HCT116 (cell line): ENCODE results near the gene ZNF324B.

ENCODE experiments used
- JUND ChIP-seq: IDR thresholded peaks from 2 replicates; pipeline ENCODE4 v1.6.1; 2012
- POLR2A ChIP-seq: IDR thresholded peaks from 2 replicates; pipeline ENCODE4 v1.7.0; 2011; ENCODE audit warnings: borderline replicate concordance; ENCODE audit not compliant: insufficient read depth, insufficient read length; ENCODE audit errors: extremely low read depth
- POLR2AphosphoS5 ChIP-seq: IDR thresholded peaks from 2 replicates; pipeline ENCODE4 v1.6.1; 2011; ENCODE audit warnings: mild to moderate bottlenecking, low read depth, low read length, moderate library complexity
- SP1 ChIP-seq: IDR thresholded peaks from 2 replicates; pipeline ENCODE4 v1.6.1; 2012; ENCODE audit warnings: low read depth
- ZFX ChIP-seq: fragments of 450-650 bp; IDR thresholded peaks from 2 replicates; pipeline ENCODE4 v1.6.1; 2017
- TF ChIP-seq, protein P1 (sequence below), 3 experiments: fragments of 200-600 bp in 1 of 3; sonication (generic) in 1 of 3; IDR thresholded peaks in 2 of 3; conservative IDR thresholded peaks in 1 of 3; 2 replicates each; pipeline ENCODE4 v1.5.1; 2012 to 2017; ENCODE audit warnings: low read depth in 2 of 3, low read length in 2 of 3, antibody characterized with exemption in 1 of 3, borderline replicate concordance in 1 of 3, control low read depth in 1 of 3, mild to moderate bottlenecking in 1 of 3, mixed read lengths in 1 of 3, mixed run types in 1 of 3, moderate library complexity in 1 of 3; ENCODE audit not compliant: insufficient read depth in 1 of 3
- TF ChIP-seq, protein P2 (sequence below): IDR thresholded peaks from 2 replicates; pipeline ENCODE4 v1.6.1; 2012
- TF ChIP-seq, protein P3 (sequence below): IDR thresholded peaks from 2 replicates; pipeline ENCODE4 v1.6.1; 2012; ENCODE audit warnings: low read depth

DNA sequence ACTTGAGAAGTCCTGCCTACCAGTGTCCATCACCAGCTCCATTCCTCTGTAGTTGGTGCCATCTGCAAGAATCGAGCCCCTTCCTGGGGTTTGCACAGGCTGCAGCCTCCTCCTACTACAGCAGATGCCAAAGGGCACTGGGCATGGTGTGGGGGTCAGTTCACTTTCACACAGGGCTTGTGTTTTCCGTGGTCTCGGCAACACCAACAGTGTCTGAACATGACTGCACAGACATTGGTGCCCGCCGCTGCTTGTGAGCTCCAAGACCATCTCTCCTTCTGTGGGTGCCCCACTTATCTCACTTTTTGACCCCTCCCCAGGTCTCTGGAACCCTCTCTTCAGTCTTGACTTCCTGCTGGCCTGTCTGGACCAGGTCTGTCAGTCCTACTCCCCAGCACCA, 40.0 kb downstream of the ZNF324B start:
- TF ChIP-seq POLR2A (no peak), SP1 (no peak), POLR2AphosphoS5 (no peak), JUND (no peak), ZFX (no peak)
- TF ChIP-seq, protein P1, sequence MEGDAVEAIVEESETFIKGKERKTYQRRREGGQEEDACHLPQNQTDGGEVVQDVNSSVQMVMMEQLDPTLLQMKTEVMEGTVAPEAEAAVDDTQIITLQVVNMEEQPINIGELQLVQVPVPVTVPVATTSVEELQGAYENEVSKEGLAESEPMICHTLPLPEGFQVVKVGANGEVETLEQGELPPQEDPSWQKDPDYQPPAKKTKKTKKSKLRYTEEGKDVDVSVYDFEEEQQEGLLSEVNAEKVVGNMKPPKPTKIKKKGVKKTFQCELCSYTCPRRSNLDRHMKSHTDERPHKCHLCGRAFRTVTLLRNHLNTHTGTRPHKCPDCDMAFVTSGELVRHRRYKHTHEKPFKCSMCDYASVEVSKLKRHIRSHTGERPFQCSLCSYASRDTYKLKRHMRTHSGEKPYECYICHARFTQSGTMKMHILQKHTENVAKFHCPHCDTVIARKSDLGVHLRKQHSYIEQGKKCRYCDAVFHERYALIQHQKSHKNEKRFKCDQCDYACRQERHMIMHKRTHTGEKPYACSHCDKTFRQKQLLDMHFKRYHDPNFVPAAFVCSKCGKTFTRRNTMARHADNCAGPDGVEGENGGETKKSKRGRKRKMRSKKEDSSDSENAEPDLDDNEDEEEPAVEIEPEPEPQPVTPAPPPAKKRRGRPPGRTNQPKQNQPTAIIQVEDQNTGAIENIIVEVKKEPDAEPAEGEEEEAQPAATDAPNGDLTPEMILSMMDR (IDR thresholded peaks at IDR 0.05 in 2 of 3, conservative IDR thresholded peaks at IDR 0.05 in 1 of 3; ENCODE audit: borderline replicate concordance in 1 of 3, insufficient read depth in 1 of 3, low read depth in 2 of 3, low read length in 2 of 3): no peak
- TF ChIP-seq, protein P2, sequence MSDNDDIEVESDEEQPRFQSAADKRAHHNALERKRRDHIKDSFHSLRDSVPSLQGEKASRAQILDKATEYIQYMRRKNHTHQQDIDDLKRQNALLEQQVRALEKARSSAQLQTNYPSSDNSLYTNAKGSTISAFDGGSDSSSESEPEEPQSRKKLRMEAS: no peak
- TF ChIP-seq, protein P3, sequence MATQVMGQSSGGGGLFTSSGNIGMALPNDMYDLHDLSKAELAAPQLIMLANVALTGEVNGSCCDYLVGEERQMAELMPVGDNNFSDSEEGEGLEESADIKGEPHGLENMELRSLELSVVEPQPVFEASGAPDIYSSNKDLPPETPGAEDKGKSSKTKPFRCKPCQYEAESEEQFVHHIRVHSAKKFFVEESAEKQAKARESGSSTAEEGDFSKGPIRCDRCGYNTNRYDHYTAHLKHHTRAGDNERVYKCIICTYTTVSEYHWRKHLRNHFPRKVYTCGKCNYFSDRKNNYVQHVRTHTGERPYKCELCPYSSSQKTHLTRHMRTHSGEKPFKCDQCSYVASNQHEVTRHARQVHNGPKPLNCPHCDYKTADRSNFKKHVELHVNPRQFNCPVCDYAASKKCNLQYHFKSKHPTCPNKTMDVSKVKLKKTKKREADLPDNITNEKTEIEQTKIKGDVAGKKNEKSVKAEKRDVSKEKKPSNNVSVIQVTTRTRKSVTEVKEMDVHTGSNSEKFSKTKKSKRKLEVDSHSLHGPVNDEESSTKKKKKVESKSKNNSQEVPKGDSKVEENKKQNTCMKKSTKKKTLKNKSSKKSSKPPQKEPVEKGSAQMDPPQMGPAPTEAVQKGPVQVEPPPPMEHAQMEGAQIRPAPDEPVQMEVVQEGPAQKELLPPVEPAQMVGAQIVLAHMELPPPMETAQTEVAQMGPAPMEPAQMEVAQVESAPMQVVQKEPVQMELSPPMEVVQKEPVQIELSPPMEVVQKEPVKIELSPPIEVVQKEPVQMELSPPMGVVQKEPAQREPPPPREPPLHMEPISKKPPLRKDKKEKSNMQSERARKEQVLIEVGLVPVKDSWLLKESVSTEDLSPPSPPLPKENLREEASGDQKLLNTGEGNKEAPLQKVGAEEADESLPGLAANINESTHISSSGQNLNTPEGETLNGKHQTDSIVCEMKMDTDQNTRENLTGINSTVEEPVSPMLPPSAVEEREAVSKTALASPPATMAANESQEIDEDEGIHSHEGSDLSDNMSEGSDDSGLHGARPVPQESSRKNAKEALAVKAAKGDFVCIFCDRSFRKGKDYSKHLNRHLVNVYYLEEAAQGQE: no peak
